ENCODE results near the gene ASCC3.

GRCh38 chr6:100482698-100483097 is 398.4 kb downstream of the ASCC3 start:
- TF ChIP-seq CTCF (conservative IDR thresholded peaks at IDR 0.05; ENCODE audit: low read depth in 2 of 2) = no peak
- no peak for TF ChIP-seq POLR2AphosphoS5 (IDR thresholded peaks at IDR 0.05; ENCODE audit: low read depth)
- TF ChIP-seq JUNB (IDR thresholded peaks at IDR 0.05; ENCODE audit: unreplicated experiment) = no peak
- TF ChIP-seq EZH2phosphoT487 (IDR thresholded peaks at IDR 0.05; ENCODE audit: unreplicated experiment) = no peak
- TF ChIP-seq ETS1 (IDR thresholded peaks at IDR 0.05) = no peak
- no peak for TF ChIP-seq REST (IDR thresholded peaks at IDR 0.05; ENCODE audit: unreplicated experiment)
- TF ChIP-seq ZNF462 (CRISPR knock-in tag; IDR thresholded peaks at IDR 0.05) = no peak

Measured in GM23338 (cell line).